ENCODE results near the gene GPR68.

DNA sequence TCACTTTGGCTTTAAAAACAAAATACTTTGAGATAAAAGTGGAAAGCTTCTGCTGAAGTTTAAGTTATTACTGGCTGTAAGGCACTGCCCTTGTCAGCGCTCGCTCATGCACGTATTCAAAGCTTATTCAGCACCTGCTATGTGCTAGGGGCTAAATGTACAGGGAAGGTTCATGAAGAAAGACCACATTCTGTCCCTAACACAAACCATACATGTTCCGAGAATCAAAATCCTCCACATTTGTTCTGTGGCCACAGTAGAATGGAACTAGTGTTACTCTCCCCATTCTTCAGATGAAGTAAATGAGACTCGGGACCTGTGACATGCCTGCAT is 33.8 kb upstream of the GPR68 start:
- TF ChIP-seq, protein P1, sequence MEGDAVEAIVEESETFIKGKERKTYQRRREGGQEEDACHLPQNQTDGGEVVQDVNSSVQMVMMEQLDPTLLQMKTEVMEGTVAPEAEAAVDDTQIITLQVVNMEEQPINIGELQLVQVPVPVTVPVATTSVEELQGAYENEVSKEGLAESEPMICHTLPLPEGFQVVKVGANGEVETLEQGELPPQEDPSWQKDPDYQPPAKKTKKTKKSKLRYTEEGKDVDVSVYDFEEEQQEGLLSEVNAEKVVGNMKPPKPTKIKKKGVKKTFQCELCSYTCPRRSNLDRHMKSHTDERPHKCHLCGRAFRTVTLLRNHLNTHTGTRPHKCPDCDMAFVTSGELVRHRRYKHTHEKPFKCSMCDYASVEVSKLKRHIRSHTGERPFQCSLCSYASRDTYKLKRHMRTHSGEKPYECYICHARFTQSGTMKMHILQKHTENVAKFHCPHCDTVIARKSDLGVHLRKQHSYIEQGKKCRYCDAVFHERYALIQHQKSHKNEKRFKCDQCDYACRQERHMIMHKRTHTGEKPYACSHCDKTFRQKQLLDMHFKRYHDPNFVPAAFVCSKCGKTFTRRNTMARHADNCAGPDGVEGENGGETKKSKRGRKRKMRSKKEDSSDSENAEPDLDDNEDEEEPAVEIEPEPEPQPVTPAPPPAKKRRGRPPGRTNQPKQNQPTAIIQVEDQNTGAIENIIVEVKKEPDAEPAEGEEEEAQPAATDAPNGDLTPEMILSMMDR (tag by site-specific recombination; IDR thresholded peaks at IDR 0.05): no peak
- TF ChIP-seq ZNF555 (tag by site-specific recombination; conservative IDR thresholded peaks at IDR 0.05) (no peak), SETDB1 (IDR thresholded peaks at IDR 0.05; ENCODE audit: insufficient read length, low read length) (no peak), ZNF48 (tag by site-specific recombination; IDR thresholded peaks at IDR 0.05) (no peak)
